Endodermal cell (in vitro differentiated cells): ENCODE data around the gene MAST2. TPM values are rescaled to one million over a fixed set of nuclear protein-coding genes. Genes with fewer than 3 reads are reported as not detected.
"Not testable (repeated sequence)": the region's sequence is repeated elsewhere in the genome, so short reads cannot be mapped to it uniquely, and the experiment has no call there.

ENCODE experiments used
- DNase-seq: peaks from one replicate; pipeline ENCODE4 v3.0.0-alpha.2; 2017
- H3K27ac ChIP-seq: 2 replicates; pipeline ENCODE4 v1.5.1; 2013; ENCODE audit warnings: mild to moderate bottlenecking, low read depth, low read length, moderate library complexity
- H3K27me3 ChIP-seq: 2 replicates; pipeline ENCODE4 v1.6.1; 2013; ENCODE audit warnings: mild to moderate bottlenecking, low read length, moderate library complexity; ENCODE audit not compliant: insufficient read depth, control insufficient read depth, poor library complexity, severe bottlenecking
- H3K36me3 ChIP-seq: 2 replicates; pipeline ENCODE4 v1.7.0; 2013; ENCODE audit warnings: mild to moderate bottlenecking, low read length, moderate library complexity; ENCODE audit not compliant: control insufficient read depth, insufficient read depth
- H3K4me1 ChIP-seq: one replicate; pipeline ENCODE4 v1.7.0; 2013; ENCODE audit warnings: low read length; ENCODE audit not compliant: control insufficient read depth, insufficient read depth
- H3K4me3 ChIP-seq: 2 replicates; pipeline ENCODE4 v1.5.1; 2013; ENCODE audit warnings: mild to moderate bottlenecking, low read length, moderate library complexity
- H3K9ac ChIP-seq: 2 replicates; pipeline ENCODE4 v1.6.1; 2013; ENCODE audit warnings: mild to moderate bottlenecking, low read length, moderate library complexity; ENCODE audit not compliant: poor library complexity, severe bottlenecking; ENCODE audit errors: extremely low read depth
- H3K9me3 ChIP-seq: 2 replicates; pipeline ENCODE4 v1.6.1; 2013; ENCODE audit warnings: mild to moderate bottlenecking, low read length, moderate library complexity; ENCODE audit not compliant: control insufficient read depth
- H3K27ac Mint-ChIP-seq: 2 replicates; pipeline ENCODE4 v1.8.0; 2020; ENCODE audit warnings: mixed read lengths
- H3K27me3 Mint-ChIP-seq: 2 replicates; pipeline ENCODE4 v1.8.0; 2021; ENCODE audit warnings: mild to moderate bottlenecking, mixed read lengths; ENCODE audit not compliant: insufficient read depth
- H3K36me3 Mint-ChIP-seq: 2 replicates; pipeline ENCODE4 v1.8.0; 2020; ENCODE audit warnings: low read depth, mixed read lengths
- H3K4me1 Mint-ChIP-seq: 2 replicates; pipeline ENCODE4 v1.8.0; 2020; ENCODE audit warnings: mixed read lengths
- H3K4me3 Mint-ChIP-seq: 2 replicates; pipeline ENCODE4 v1.8.0; 2020; ENCODE audit warnings: mild to moderate bottlenecking, moderate library complexity, mixed read lengths
- H3K9me3 Mint-ChIP-seq: 2 replicates; pipeline ENCODE4 v1.8.0; 2020; ENCODE audit warnings: mild to moderate bottlenecking, mixed read lengths
- CTCF ChIP-seq: fragments of 200-600 bp; sonication (generic); conservative IDR thresholded peaks from 2 replicates; pipeline ENCODE4 v1.5.0; 2021; ENCODE audit warnings: antibody characterized with exemption, mild to moderate bottlenecking
- WGBS, 2 experiments: methylation state at CpG; one replicate each; pipeline versions ENCODE4 v1.1.5 to v1.1.7; 2013; ENCODE audit warnings: missing lambda C conversion rate in 2 of 2, mixed read lengths in 1 of 2; ENCODE audit not compliant: insufficient coverage in 1 of 2, insufficient read length in 1 of 2; 5-methylcytosine and 5-hydroxymethylcytosine counted together
- total RNA-seq, 2 donors: library from RNA; stranded (reverse); fragmentation: NEBNext Ultra II Directional in 1 of 2; extraction: Animal tissue kit (Norgen Biotek cat#: 25700) in 1 of 2; gene quantifications; 2 replicates in 1 of 2; 3 replicates in 1 of 2; pipeline ENCODE4 v1.2.1, GENCODE V29; 2021

MAST2 gene
- total RNA-seq, 2 donors from 2014 or later: 46.3 to 60.7 TPM

- peaks cover 30% of the 10 kb centered on the region for H3K9me3 ChIP-seq
- WGBS, 2 experiments: 82% methylated on average over 2 of the region's 2 CpGs; no CpG with 5 or more reads in 1 of the 2 experiments
- H3K36me3 Mint-ChIP-seq: peaks cover 31% of the 10 kb centered on the region
These were observed 46.6 kb downstream of the MAST2 start for GRCh38 chr1:45850017-45850416.

DNA sequence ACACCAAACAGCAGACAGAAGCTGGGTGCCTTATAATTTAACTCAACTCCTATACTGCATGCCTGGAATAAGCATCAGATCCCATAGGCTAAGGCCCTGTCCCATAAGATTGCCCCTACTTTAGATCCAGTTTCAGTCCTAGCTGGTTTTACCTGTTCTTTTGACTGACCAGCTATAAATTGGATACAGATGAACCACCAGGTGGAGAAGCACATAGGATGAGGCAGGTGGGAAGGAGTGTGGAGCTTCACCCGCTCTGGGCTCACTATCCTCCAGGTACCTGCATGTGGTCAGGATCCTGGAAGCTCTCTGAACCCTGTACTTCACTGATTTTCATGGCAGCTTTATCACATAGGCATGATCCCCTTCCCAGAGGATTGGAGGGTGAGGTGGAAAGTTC is 51.3 kb downstream of the MAST2 start:
- Histone ChIP-seq H3K27me3 (no peaks in the 10 kb centered on the region), H3K9ac (no peak overlapping the region), H3K27ac (no peak overlapping the region), H3K9me3 (peaks cover 12% of the 10 kb centered on the region), H3K4me3 (no peak overlapping the region), H3K36me3 (no peaks in the 10 kb centered on the region), H3K4me1 (no peaks in the 10 kb centered on the region)
- 87 to 100% methylated on average over 1 of the region's 1 CpG for WGBS, 2 experiments
- Mint-ChIP-seq H3K27ac (no peak overlapping the region), H3K4me1 (peaks cover 12% of the 10 kb centered on the region), H3K36me3 (peaks cover 20% of the 10 kb centered on the region), H3K9me3 (peaks cover 19% of the 10 kb centered on the region), H3K27me3 (no peaks in the 10 kb centered on the region), H3K4me3 (no peak overlapping the region)
- DNase-seq: peak; percentile 63
- TF ChIP-seq CTCF: peak; percentile 64

More at GRCh38 chr1:45850017-45850416, 46.6 kb downstream of the MAST2 start:
- no peaks in the 10 kb centered on the region for H3K27me3 ChIP-seq
- no peak overlapping the region for H3K4me3 ChIP-seq
- Mint-ChIP-seq H3K27me3 (no peaks in the 10 kb centered on the region), H3K9me3 (peaks cover 27% of the 10 kb centered on the region), H3K4me3 (no peak overlapping the region), H3K4me1 (peaks cover 22% of the 10 kb centered on the region), H3K27ac (no peak overlapping the region)
- H3K36me3 ChIP-seq: peaks cover 10% of the 10 kb centered on the region
- no peak for TF ChIP-seq CTCF
- peaks cover 4% of the 10 kb centered on the region for H3K4me1 ChIP-seq
- no peak overlapping the region for H3K9ac ChIP-seq
- H3K27ac ChIP-seq: no peak overlapping the region
- no peak for DNase-seq

- H3K9me3 ChIP-seq: no peaks in the 10 kb centered on the region
- no peak overlapping the region for H3K4me3 ChIP-seq
- H3K4me3 Mint-ChIP-seq: no peak overlapping the region
- H3K9ac ChIP-seq: no peak overlapping the region
- H3K27ac Mint-ChIP-seq: no peak overlapping the region
- H3K27me3 ChIP-seq: no peaks in the 10 kb centered on the region
- H3K27me3 Mint-ChIP-seq: no peaks in the 10 kb centered on the region
- H3K36me3 ChIP-seq: no peaks in the 10 kb centered on the region
- peaks cover 6% of the 10 kb centered on the region for H3K4me1 Mint-ChIP-seq
- no peak overlapping the region for H3K27ac ChIP-seq
- H3K36me3 Mint-ChIP-seq: peaks cover 7% of the 10 kb centered on the region
- DNase-seq: no peak
- H3K4me1 ChIP-seq: no peaks in the 10 kb centered on the region
- TF ChIP-seq CTCF: no peak
- peaks cover 6% of the 10 kb centered on the region for H3K9me3 Mint-ChIP-seq
These were observed 53.8 kb downstream of the MAST2 start for GRCh38 chr1:45857101-45857700.

- H3K36me3 Mint-ChIP-seq, H3K9me3 ChIP-seq, H3K27ac Mint-ChIP-seq, H3K36me3 ChIP-seq, H3K4me1 ChIP-seq, H3K4me3 ChIP-seq, H3K4me1 Mint-ChIP-seq, H3K9me3 Mint-ChIP-seq, H3K27ac ChIP-seq, DNase-seq, H3K9ac ChIP-seq, H3K27me3 ChIP-seq, H3K4me3 Mint-ChIP-seq, H3K27me3 Mint-ChIP-seq: not testable (repeated sequence)
- 93% methylated on average over 1 of the region's 6 CpGs; no CpG with 5 or more reads in 1 of the 2 experiments for WGBS, 2 experiments
These were observed 54.5 kb downstream of the MAST2 start for GRCh38 chr1:45857755-45858492.
